HPDE6-E6E7 (cell line): Measurements from ENCODE around the gene ZNF787.

Experiments
- DNase-seq: peaks from one replicate; pipeline ENCODE4 v3.0.0; 2011; ENCODE audit warnings: missing footprints; ENCODE audit errors: extremely low spot score

The ZNF787 gene

DNA sequence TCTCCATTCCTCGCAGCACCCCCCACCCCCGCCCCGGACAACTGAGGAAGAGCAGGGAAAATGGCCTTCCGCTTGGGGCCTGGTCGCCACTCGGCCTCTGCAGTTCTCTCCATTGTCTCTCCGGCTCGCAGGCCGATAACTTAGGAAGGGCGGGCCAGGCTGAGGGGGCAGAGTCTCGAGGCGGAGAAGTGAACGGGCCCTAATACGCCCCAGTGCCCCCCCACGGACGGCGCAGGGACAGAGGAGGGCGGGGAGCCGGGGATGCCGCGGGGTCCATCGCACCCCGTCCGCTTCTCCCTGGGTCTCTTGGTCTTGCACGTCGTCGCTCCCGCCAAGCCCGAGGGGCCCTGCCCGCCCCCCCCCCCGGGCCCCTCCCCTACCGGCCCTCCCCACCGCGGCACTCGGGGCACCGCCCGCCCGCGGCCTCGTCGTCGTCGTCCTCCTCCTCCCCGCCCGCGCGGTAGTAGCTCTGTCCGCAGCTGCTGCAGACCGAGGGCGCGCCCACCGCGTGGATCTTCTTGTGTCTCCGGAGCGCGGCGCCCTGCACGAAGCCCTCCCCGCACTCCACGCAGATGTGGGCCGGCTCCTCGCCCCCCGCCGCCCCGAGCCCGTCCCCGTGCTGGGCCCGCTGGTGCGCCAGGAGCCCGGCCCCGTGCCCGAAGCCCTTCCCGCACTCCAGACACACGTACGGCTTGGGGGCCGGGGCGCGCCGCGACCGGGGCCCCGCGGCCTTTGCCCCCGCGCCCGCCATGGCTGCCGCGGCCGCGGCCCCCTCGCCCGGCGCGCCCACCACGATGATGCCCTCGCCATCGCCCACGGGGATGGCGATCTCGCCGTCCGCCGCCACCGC is 33.2 kb downstream of the ZNF787 start:
- DNase-seq, result no peak

DNA sequence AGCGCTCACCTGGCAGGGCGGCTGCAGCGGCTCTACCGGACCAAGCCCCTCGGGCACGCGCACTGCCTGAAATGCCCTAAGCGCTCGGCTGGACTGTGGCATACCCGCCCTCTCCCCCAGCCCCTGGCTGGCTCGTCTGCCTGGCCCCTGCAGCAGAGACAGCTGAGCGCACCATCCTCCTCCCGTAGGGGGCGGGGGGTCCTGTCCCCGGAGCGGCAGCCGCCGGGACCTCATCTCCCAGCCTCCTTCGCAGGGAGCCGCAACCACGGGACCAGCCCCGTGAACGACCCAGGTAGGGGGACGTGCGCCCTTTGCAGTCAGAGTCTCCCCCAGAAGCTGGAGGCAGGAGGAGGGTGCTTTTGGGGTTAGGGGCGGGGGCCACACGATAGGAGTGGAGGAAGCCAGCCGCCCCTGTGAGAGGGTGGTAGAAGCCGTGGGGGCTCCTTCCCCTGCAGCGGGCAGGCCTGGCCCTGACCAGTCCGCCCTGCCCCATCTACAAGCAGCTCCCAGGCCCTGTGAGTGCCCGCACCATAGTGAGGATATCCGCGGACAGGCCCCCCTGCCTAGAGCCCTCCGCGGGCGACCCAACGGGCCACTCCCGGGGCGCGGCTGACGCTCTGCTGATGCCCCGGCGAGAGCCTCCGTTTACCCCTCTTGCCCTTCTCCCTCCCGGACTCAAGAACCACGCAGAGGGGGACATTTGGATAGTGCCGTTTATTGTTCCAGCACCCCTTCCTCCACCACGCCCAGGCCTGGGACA is 34.2 kb downstream of the ZNF787 start:
- no peak for DNase-seq

DNA sequence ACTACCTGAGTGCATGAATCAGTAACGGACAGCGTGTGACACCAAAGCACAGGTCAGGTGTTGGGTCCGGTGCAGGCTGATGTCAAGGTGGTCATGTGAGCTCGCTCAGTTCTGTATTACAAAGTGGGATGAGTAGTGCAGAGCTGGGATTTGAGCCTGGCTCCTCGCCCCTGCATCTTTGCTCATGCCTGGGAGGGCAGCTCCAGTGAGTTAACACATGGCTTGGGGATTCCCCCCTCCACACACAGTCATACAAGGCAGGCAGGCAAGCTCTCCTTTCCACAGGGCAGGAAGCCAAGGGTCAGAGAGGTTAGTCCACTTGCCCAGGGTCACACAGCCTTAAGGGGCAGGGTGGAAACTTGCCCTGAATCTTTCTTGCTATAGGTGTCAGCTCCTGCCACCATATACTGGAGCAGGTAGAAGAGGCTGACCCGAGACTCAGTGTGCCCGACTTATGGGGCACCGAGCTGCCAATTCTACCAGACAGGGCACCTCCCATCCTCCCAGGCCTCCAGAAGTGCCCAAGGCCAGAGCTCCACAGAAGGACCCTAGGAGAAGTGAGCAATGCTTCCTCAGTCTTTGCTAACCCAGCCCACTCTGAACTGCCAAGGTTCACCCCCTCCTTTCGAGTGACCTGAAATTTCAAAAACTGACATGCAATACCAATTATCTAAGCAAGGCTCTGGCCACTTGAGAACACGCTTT is 35.4 kb downstream of the ZNF787 start:
- no peak for DNase-seq

DNA sequence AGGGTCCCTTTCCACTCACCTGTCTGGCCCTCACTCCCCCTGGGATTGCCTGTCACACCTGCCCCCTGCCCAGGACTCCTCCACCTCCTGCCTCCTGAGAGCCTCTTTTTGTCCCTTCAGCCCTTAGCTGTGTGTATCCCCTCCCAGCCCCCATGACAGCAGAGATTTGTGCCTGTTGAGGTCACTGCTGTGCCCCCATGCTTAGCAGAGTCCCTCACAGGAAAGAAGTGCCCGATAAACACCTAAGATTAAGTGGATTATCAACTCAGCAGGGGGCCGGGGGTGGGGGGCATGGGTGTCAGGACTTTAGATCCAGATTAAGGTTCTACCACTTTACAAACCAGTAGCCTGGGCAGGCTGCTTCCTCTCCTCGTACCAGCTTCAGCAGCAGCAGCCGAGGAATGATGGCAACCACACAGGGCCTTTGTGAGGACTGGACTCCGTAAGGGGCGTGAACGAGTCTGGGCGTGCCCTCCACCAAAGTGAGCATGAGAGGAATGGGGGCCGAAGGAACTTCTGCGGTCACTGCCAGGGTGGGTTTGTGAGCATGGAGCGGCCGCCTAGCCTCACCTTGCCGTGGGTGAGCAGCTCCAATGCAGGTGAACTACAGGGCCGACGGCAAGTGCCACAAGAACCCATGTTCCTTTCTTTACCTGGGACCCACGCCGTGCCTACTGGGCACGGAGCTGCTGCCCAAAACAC is 36.1 kb downstream of the ZNF787 start:
- DNase-seq, result no peak

DNA sequence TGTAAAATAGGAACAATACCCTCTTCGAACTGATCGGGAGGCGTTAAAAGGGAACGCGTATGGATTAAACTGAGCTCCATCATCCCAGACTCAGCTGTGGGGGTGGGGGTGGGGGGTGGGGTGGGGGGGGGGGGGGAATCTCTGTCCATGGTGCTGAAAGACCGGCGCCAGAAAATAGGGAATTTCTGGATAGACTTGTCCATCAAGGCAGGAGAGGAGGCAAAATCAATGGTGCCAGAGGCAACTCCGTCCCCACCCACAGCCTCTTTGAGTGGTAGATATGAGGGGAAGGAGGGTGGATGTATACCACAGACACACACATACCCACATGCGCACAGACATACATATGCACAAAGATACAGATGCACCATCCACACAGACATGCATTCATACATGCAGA is 37.4 kb downstream of the ZNF787 start:
- DNase-seq, result no peak

DNA sequence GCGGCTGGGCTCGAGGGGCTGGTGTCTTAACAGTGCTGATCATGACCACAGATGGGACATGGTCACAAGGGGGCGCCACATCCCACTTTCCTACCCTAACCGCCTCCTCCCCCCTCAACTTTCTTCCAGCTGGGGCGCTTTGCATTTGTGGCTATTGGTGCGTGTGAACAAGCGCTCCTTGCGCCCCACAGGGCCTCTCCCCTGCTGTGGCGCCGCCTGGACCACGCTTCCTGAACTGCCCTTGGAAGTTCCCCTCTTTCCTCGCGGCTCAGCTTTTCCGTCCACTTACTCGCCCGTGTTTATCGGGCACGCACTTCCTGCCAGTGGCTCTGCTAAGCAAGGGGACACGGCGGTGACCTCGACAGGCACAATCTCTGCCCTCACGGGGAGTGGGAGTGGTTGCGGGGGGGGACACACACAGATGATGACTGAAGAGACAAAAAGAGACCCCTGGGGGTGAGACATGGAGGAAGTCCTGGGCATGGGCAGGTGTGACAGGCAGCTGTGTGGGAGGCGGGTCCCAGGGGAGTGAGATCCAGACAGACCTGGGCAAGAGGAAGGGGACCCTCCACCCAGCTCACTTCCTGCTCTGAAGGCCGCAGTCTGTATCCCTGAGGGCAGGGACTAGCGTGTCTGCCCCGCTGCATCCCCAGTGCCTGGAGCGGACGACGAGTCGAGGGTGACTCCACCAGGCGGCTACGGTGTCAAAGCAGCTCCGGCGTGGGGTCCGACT is 40.3 kb downstream of the ZNF787 start:
- no peak for DNase-seq

DNA sequence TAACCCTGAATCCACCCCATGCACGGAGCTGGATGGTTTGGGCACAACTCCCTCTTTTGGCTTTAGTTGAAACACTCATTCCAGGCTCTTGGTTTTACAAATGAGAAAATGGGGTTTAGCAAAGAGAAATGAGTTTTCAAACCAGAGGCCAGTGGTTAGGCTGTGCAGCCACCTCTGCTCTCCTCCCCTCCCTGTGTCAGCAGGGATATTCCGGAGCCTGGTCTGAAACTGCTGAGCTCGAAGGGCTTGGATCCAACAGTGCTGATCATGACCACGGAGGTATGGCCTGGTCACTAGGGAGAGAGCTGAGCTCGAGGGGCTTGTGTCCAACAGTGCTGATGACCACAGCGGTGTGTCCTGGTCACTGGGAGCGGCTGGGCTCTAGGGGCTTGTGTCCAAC is 41.5 kb downstream of the ZNF787 start:
- no peak for DNase-seq

DNA sequence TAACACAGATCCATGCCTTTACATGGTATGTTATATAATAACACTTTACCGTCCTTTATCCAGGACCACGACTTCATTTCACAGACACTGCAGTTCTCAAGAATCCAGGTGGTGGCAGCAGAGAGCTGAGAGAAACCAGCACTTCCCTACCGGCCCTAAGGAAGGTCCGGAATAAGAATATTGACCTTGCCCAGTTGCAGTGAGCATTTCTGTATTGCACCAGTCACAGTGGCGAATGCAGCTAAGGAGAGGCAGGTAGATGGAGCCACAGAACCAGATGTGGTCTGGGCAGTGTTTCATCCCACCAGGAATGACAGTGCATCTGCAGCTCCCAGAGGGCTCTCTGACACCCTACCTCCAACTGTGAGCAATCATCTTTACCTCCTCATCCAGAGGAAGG is 44.6 kb downstream of the ZNF787 start:
- DNase-seq, result no peak

DNA sequence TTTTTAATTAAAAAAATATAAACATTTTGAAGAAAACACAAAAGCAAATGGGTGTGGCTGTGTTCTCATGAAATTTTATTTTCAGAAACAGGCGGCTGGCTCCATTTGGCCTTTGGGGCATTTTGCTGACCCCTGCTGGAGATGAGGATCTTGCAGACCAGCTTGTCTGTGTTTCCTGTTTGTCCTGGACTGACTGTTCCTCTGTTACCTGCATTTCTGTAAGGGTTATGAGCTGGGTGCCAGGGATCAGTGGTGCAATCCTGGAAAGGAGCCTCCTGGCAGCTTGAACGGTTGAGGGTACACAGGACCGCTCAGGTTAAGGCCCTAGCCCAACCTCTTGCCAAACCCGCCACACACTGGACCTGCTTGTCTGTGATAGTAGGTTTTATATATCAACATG is 49.9 kb downstream of the ZNF787 start:
- no peak for DNase-seq

DNA sequence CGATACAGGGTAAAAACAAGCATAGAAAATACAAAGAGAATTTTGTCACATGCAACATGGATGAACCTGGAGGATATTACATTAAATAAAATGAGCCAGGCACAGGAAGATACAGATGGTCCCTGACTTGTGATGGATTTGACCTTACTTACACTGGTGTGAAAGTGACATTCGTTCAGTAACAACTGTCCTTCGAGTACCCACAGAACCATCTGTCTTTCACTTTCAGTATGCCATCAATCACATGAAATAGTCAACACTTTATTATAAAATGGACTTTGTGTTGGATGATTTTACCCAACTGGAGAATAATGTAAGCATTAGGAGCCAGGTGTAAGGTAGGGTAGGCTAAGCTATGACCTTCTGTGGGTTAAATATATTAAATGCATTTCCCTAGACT is 51.5 kb downstream of the ZNF787 start:
- no peak for DNase-seq

DNA sequence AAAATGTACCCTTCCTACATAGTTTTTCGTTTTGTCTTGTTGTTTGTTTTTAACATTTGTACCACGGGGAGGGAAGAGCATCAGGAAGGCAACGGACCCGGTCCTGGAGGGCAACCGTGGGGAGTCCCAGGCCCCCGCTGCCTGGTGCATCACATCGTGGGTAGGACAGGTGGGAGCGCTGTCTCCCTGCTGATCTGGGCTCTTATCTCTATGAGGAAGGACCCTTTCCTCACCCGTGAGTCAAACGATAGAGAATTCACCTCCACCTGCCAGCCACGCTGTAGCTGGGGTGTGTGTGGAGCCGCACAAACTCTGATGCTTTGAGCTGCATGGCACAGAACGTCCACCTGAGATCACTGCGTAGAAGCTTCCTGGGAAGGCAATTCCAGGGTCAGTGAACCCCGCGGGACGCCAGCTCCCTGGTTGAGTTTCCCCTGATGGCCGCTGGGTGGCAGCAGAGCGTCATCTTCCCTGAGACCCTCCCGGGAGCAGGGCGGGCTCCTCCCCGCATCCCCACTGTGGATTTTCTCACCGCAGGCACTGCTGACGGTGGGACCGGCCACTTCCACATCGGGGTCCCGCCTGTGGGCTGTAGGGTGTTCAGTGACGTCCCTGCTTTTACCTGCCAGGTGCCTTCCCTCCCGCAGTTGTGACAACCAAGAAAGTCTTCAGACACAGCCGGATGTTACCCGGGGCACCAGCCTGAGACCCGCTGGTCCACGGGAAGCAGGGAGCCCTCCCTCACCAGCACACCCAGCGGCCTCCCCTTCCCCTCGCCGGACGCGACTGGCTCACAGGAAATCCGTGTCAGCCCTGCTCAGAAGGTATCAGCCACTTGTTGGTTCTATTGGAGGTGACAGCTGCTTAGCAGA is 54.7 kb downstream of the ZNF787 start:
- DNase-seq, result no peak

DNA sequence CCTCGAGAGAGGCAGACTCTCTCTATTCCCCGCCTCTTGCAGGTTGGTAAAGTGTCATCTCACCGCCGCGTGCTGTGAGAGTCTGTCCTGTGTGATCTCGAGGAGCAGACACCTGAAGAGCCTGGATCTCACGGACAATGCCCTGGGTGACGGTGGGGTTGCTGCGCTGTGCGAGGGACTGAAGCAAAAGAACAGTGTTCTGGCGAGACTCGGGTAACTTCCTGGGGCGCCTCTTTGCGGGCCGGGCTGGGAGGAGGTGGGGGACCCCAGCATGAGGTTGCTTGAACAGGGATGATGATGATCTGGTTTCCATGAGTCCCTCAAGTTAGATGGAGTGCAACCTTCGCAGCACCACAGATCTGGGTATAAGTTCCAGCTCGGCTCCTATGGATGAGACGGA is 67.5 kb downstream of the ZNF787 start:
- DNase-seq, result no peak
